HG02763 (cell line): Measurements from ENCODE around the gene PARVB.

Experiments used
- ATAC-seq: cut with Tn5 transposase; IDR thresholded peaks from one replicate; pipeline ENCODE4 v1.9.1; 2021; ENCODE audit warnings: mild to moderate bottlenecking, moderate library complexity; ENCODE audit not compliant: unreplicated experiment

PARVB gene

GRCh38 chr22:44192816-44193534 lies 168.9 kb downstream of the PARVB start:
- ATAC-seq: no peak

- no peak for ATAC-seq
Observed at GRCh38 chr22:44193535-44193891, 169.4 kb downstream of the PARVB start.

GRCh38 chr22:44194569-44194968 lies 170.5 kb downstream of the PARVB start:
- ATAC-seq: no peak

GRCh38 chr22:44195189-44195871 lies 171.2 kb downstream of the PARVB start:
- no peak for ATAC-seq

- ATAC-seq: no peak
Observed at GRCh38 chr22:44196241-44196640, 172.1 kb downstream of the PARVB start.

- no peak for ATAC-seq
Observed at GRCh38 chr22:44196731-44197131, 172.6 kb downstream of the PARVB start.

GRCh38 chr22:44197271-44197670 lies 173.2 kb downstream of the PARVB start:
- ATAC-seq: no peak

GRCh38 chr22:44199164-44199563 lies 175.1 kb downstream of the PARVB start:
- no peak for ATAC-seq

- no peak for ATAC-seq
Observed at GRCh38 chr22:44199866-44200265, 175.8 kb downstream of the PARVB start.

GRCh38 chr22:44200451-44200850 lies 176.3 kb downstream of the PARVB start:
- ATAC-seq: no peak

GRCh38 chr22:44200855-44201550 lies 176.9 kb downstream of the PARVB start:
- no peak for ATAC-seq

GRCh38 chr22:44201665-44202064 lies 177.6 kb downstream of the PARVB start:
- no peak for ATAC-seq

- ATAC-seq: no peak
Observed at GRCh38 chr22:44202261-44202789, 178.2 kb downstream of the PARVB start.

GRCh38 chr22:44203203-44203602 lies 179.1 kb downstream of the PARVB start:
- ATAC-seq: no peak

- no peak for ATAC-seq
Observed at GRCh38 chr22:44204739-44205515, 180.8 kb downstream of the PARVB start.

- no peak for ATAC-seq
Observed at GRCh38 chr22:44205516-44206329, 181.6 kb downstream of the PARVB start.

- ATAC-seq: no peak
Observed at GRCh38 chr22:44206330-44206645, 182.2 kb downstream of the PARVB start.

- no peak for ATAC-seq
Observed at GRCh38 chr22:44206696-44207095, 182.6 kb downstream of the PARVB start.

- no peak for ATAC-seq
Observed at GRCh38 chr22:44207173-44207980, 183.3 kb downstream of the PARVB start.

GRCh38 chr22:44207981-44208317 lies 183.8 kb downstream of the PARVB start:
- ATAC-seq: no peak
